Neuron (in vitro differentiated cells): ENCODE data around the gene CORO6.

Experiments used
- H2AFZ ChIP-seq: one replicate; pipeline ENCODE4 v1.6.1; 2013; ENCODE audit warnings: low read depth, mild to moderate bottlenecking, inconsistent platforms, low read length, moderate library complexity
- H3K27me3 ChIP-seq: one replicate; pipeline ENCODE4 v1.6.1; 2013; ENCODE audit warnings: low read length; ENCODE audit not compliant: insufficient read depth
- H3K36me3 ChIP-seq: one replicate; pipeline ENCODE4 v1.6.1; 2013; ENCODE audit warnings: low read length; ENCODE audit not compliant: insufficient read depth
- H3K4me1 ChIP-seq: one replicate; pipeline ENCODE4 v1.6.1; 2013; ENCODE audit warnings: low read length; ENCODE audit not compliant: insufficient read depth
- H3K4me3 ChIP-seq: 2 replicates; pipeline ENCODE4 v1.5.1; 2013; ENCODE audit warnings: mild to moderate bottlenecking, low read length, moderate library complexity
- H3K9me3 ChIP-seq: one replicate; pipeline ENCODE4 v1.6.1; 2013; ENCODE audit warnings: low read length

Gene CORO6

GRCh38 chr17:29650396-29650795 lies 27.7 kb upstream of the CORO6 start:
- H3K4me1 ChIP-seq: no peaks in the 10 kb centered on the region
- peaks cover 9% of the 10 kb centered on the region for H3K36me3 ChIP-seq
- no peaks in the 10 kb centered on the region for H3K9me3 ChIP-seq
- no peak overlapping the region for H3K4me3 ChIP-seq
- H2AFZ ChIP-seq: no peak overlapping the region
- no peaks in the 10 kb centered on the region for H3K27me3 ChIP-seq

GRCh38 chr17:29649359-29649758 lies 26.6 kb upstream of the CORO6 start:
- Histone ChIP-seq H3K4me3 (no peak overlapping the region), H3K36me3 (peaks cover 6% of the 10 kb centered on the region), H3K4me1 (no peaks in the 10 kb centered on the region), H2AFZ (no peak overlapping the region), H3K9me3 (no peaks in the 10 kb centered on the region), H3K27me3 (no peaks in the 10 kb centered on the region)

GRCh38 chr17:29648005-29648404 lies 25.3 kb upstream of the CORO6 start:
- Histone ChIP-seq H3K4me1 (no peaks in the 10 kb centered on the region), H2AFZ (no peak overlapping the region), H3K4me3 (no peak overlapping the region), H3K9me3 (no peaks in the 10 kb centered on the region), H3K27me3 (no peaks in the 10 kb centered on the region), H3K36me3 (peaks cover 6% of the 10 kb centered on the region)

DNA sequence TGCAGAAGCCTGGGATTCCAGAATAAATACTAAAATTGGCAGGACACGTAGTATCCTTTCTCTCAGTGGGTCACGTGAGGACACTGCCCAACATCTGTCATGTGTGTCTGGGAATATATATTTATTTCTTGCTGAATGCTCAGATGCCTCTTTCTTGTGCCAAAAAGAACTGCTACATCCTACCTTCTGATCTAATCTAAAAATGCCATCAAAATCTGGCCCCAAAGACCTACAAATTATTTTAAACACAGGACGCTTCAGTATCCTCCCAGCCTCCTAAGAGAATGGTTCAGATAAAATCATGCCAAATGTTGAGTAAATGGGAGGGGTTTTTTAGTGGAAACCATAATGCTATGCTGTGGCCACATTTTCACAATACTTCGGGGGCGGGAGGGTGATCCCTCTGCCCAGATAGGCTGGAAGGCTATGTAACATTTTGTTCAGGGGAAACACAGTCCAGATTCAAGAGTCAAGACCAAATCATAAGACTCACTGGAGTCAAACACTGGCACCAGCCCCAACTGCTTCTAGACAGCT lies 22.9 kb upstream of the CORO6 start:
- Histone ChIP-seq H3K36me3 (peaks cover 6% of the 10 kb centered on the region), H3K4me1 (peaks cover 1% of the 10 kb centered on the region), H2AFZ (no peak overlapping the region), H3K9me3 (no peaks in the 10 kb centered on the region), H3K27me3 (no peaks in the 10 kb centered on the region), H3K4me3 (no peak overlapping the region)

DNA sequence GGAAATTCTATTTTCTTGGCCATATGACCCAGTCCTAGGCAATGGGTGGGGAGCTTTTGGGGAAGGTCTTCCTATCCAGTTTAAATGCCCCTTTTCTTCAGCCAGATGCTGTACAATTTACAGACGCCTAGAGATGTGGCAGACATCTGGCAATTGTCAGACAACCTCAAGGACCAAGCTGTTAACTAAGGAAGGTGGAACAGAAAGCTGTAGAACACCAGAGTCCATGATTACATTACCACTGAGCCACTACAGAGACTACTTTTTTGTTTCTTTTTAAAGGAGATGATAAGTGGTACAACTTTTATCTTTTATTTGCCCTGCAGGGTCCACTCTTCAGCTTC lies 21.1 kb upstream of the CORO6 start:
- H2AFZ ChIP-seq: no peak overlapping the region
- H3K36me3 ChIP-seq: no peaks in the 10 kb centered on the region
- peaks cover 7% of the 10 kb centered on the region for H3K4me1 ChIP-seq
- H3K27me3 ChIP-seq: no peaks in the 10 kb centered on the region
- no peaks in the 10 kb centered on the region for H3K9me3 ChIP-seq
- no peak overlapping the region for H3K4me3 ChIP-seq

DNA sequence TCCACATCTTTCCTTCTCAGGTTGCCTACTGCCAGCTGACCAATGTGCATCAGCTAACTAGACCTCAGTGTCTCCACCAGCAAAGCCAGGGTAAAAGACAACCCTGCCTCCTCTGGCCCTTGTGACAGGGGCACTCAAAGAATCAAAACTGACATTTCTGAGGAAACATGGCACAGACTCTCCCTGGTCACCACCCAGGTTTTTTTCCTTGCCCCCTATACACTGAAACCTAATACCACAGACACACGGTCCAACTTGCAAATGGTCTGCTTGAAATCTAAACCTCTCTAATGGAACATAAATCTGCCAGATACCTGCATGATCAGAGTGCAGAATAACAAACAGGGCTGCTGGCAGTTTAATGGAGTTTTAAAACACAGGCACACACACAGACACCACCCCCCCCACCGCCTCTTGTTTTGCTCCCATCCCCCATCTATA lies 19.5 kb upstream of the CORO6 start:
- Histone ChIP-seq H2AFZ (no peak overlapping the region), H3K36me3 (no peaks in the 10 kb centered on the region), H3K4me3 (no peak overlapping the region), H3K27me3 (no peaks in the 10 kb centered on the region), H3K4me1 (peaks cover 7% of the 10 kb centered on the region), H3K9me3 (no peaks in the 10 kb centered on the region)

DNA sequence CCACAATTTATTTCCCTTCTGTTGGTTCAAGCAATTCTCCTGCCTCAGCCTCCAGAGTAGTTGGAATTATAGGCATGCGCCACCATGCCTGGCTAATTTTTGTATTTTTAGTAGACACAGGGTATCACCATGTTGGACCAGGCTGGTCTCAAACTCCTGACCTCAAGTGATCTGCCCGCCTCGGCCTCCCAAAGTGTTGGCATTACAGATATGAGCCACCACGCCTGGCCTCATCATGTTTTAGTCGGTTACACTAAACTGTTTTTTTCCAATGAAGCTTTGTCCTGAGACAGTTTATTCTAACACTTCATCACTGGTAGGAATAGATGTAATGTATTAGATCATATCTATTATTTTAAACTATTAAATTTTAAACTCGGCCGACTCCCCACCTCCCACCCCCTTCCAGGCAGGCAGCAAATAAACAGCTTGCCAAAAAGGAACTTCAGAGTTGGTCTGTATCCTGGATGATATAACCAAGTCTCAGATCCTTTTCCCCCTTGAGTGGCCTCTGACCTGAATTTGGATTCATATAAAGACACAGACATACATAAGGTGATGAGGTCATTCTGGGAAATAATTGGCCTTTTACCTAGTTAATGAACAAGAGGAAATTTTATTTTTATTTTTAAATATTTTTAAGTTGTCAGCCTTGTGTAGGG lies 18.4 kb upstream of the CORO6 start:
- Histone ChIP-seq H3K4me1 (peaks cover 7% of the 10 kb centered on the region), H3K4me3 (no peak overlapping the region), H2AFZ (no peak overlapping the region), H3K9me3 (no peaks in the 10 kb centered on the region), H3K36me3 (no peaks in the 10 kb centered on the region), H3K27me3 (no peaks in the 10 kb centered on the region)

GRCh38 chr17:29640413-29640812 lies 17.7 kb upstream of the CORO6 start:
- Histone ChIP-seq H3K4me1 (peaks cover 7% of the 10 kb centered on the region), H3K4me3 (no peak overlapping the region)

GRCh38 chr17:29633886-29634285 lies 11.2 kb upstream of the CORO6 start:
- Histone ChIP-seq H3K4me3 (no peak overlapping the region), H3K27me3 (no peaks in the 10 kb centered on the region), H2AFZ (no peak overlapping the region), H3K36me3 (peaks cover 16% of the 10 kb centered on the region), H3K4me1 (peaks cover 15% of the 10 kb centered on the region), H3K9me3 (no peaks in the 10 kb centered on the region)

More at GRCh38 chr17:29640413-29640812, 17.7 kb upstream of the CORO6 start:
- Histone ChIP-seq H3K9me3 (no peaks in the 10 kb centered on the region), H3K36me3 (no peaks in the 10 kb centered on the region), H3K27me3 (no peaks in the 10 kb centered on the region), H2AFZ (no peak overlapping the region)

- Histone ChIP-seq H3K9me3 (no peaks in the 10 kb centered on the region), H3K4me3 (no peak overlapping the region), H2AFZ (no peak overlapping the region), H3K27me3 (no peaks in the 10 kb centered on the region), H3K4me1 (peaks cover 22% of the 10 kb centered on the region), H3K36me3 (peaks cover 16% of the 10 kb centered on the region)
These were observed 8.0 kb upstream of the CORO6 start for GRCh38 chr17:29630630-29631193.

GRCh38 chr17:29629839-29630238 lies 7.1 kb upstream of the CORO6 start:
- Histone ChIP-seq H3K27me3 (no peaks in the 10 kb centered on the region), H2AFZ (no peak overlapping the region), H3K4me3 (no peak overlapping the region), H3K36me3 (peaks cover 16% of the 10 kb centered on the region), H3K4me1 (peaks cover 22% of the 10 kb centered on the region), H3K9me3 (no peaks in the 10 kb centered on the region)

GRCh38 chr17:29628644-29629043 lies 5.9 kb upstream of the CORO6 start:
- H3K9me3 ChIP-seq: no peaks in the 10 kb centered on the region
- H3K27me3 ChIP-seq: no peaks in the 10 kb centered on the region
- H3K4me3 ChIP-seq: no peak overlapping the region
- peaks cover 22% of the 10 kb centered on the region for H3K4me1 ChIP-seq
- peaks cover 16% of the 10 kb centered on the region for H3K36me3 ChIP-seq
- H2AFZ ChIP-seq: no peak overlapping the region

DNA sequence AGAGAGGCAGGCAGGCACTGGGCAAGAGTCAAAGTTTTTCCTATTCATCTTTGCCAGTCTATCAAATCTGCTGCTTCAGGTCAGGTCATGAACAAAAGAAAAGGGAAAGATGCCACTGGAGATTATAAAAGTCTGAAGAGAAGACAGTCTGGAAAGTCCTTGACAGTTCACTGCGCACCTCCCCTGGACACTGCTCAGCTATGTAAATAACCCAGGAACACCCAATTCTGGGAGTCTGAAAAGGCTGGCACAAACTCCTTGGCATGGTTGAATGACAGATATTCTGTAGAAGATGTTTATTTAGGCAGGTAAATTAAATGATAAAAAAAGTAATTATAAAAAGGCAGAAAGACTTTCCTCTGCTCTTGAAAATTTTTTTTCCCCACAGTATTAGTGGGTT lies 5.2 kb upstream of the CORO6 start:
- Histone ChIP-seq H3K27me3 (no peaks in the 10 kb centered on the region), H3K4me1 (peaks cover 26% of the 10 kb centered on the region), H3K36me3 (peaks cover 16% of the 10 kb centered on the region), H3K4me3 (no peak overlapping the region), H3K9me3 (no peaks in the 10 kb centered on the region), H2AFZ (no peak overlapping the region)
